T-helper 1 cell treated with Interleukin-12 subunit alpha and Interleukin-12 subunit beta and Interleukin-4 antibody, amounts not matched to agents 30 ng/mL and 1 ng/mL, for 36 hours (primary cell): ENCODE data around the gene VAT1. TPM values are rescaled to one million over a fixed set of nuclear protein-coding genes. Genes with fewer than 3 reads are reported as not detected.
"Not testable (repeated sequence)": the region's sequence is repeated elsewhere in the genome, so short reads cannot be mapped to it uniquely, and the experiment has no call there.

Experiments
- intact Hi-C: fragments of 100-400 bp; cut with micrococcal nuclease; formaldehyde crosslinking; loops from one replicate; pipeline ENCODE4 v1.15.1; 2024
- total RNA-seq: library from RNA; stranded (reverse); gene quantifications from 2 replicates; pipeline ENCODE4 v1.2.3, GENCODE V29; 2022

Gene VAT1
- total RNA-seq, 1 donor from 2014 or later, result 11.6 TPM

- intact Hi-C loops, result loop anchor here (1.0 to 5.0 kb wide), 5 partner anchors 15 to 191 kb away; partner anchors contain the start of genes AARSD1, BECN1, BRCA1 and IFI35
Observed at GRCh38 chr17:42979511-42980273, 42.5 kb downstream of the VAT1 start, which contains the start of gene PTGES3L. Gene PTGES3L (minus strand): TSS chr17:42980080. CDS start chr17:42980053, 27 bp downstream.

GRCh38 chr17:42975701-42976100 is 46.5 kb downstream of the VAT1 start:
- intact Hi-C loops, result not testable (repeated sequence)

- intact Hi-C loops, result no loop called here
Observed at GRCh38 chr17:42975265-42975664, 46.9 kb downstream of the VAT1 start.

DNA sequence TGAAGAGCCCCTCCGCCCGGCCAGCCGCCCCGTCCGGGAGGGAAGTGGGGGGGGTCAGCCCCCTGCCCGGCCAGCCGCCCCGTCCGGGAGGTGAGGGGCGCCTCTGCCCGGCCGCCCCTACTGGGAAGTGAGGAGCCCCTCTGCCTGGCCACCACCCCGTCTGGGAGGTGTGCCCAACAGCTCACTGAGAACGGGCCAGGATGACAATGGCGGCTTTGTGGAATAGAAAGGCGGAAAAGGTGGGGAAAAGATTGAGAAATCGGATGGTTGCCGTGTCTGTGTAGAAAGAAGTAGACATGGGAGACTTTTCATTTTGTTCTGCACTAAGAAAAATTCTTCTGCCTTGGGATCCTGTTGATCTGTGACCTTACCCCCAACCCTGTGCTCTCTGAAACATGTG is 48.9 kb downstream of the VAT1 start:
- intact Hi-C loops, result not testable (repeated sequence)

DNA sequence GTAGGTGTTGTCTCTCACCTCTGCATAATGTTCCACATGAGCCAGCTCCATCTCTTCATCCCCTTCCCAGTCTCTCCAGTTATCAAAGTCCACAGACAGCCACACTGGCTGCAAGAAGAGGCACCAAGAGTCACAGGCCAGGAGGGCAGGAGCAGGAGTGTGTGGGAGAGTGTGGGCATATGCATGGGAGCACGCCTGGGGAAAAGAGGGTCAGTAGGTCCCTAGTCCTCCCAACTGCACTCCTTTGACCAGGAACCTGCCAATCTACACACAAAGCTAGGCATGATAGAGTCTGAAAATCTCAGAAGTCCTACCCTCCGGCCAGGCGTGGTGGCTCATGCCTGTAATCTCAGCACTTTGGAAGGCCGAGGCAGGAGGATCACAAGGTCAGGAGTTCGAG is 50.6 kb downstream of the VAT1 start:
- intact Hi-C loops, result no loop called here

GRCh38 chr17:42969001-42969581 is 53.1 kb downstream of the VAT1 start:
- intact Hi-C loops, result no loop called here

DNA sequence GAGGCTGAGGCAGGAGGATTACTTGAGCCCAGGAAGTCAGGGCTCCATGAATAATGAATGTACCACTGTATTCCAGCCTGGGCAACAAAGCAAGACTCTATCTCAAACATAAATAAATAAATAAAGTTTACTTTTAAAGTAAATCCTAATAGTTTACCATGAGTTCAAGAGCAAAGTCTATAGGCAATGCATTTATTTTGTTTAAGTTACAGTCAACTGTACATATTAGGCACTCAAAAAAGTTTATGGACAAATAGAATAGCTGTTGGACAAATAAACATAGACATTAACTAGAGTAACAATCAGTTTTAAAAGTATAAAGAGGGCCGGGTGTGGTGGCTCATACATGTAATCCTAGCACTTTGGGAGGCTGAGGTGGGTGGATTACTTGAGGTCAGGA is 54.3 kb downstream of the VAT1 start:
- intact Hi-C loops, result no loop called here

Other genes starting within 250 kb of the VAT1 start
- gene VPS25, start 248.9 kb downstream of the VAT1 start, total RNA-seq, result 59.0 and 65.1 TPM in 2 replicates
- 0.15 and 0.22 TPM in 2 replicates for gene WNK4, start 241.8 kb downstream of the VAT1 start, total RNA-seq
- gene COA3, start 223.7 kb downstream of the VAT1 start, total RNA-seq, result 48.1 and 49.5 TPM in 2 replicates
- gene CNTD1, start 223.5 kb downstream of the VAT1 start, total RNA-seq, result not detected in 2 replicates
- gene BECN1, start 198.1 kb downstream of the VAT1 start, total RNA-seq, result 114 and 119 TPM in 2 replicates
- 125 and 146 TPM in 2 replicates for gene PSME3, start 189.0 kb downstream of the VAT1 start, total RNA-seq
- 2.6 TPM in 2 replicates for gene AOC2, start 177.8 kb downstream of the VAT1 start, total RNA-seq
- 1.7 and 2.2 TPM in 2 replicates for gene AOC3, start 171.2 kb downstream of the VAT1 start, total RNA-seq
- not detected in 2 replicates for gene G6PC1, start 121.6 kb downstream of the VAT1 start, total RNA-seq
- 41.2 and 51.5 TPM in 2 replicates for gene AARSD1, start 57.9 kb downstream of the VAT1 start, total RNA-seq
- gene PTGES3L, start 42.3 kb downstream of the VAT1 start, total RNA-seq, result 0.63 and 0.81 TPM in 2 replicates
- gene RUNDC1, start 41.8 kb downstream of the VAT1 start, total RNA-seq, result 17.4 and 17.8 TPM in 2 replicates
- 816 and 851 TPM in 2 replicates for gene RPL27, start 24.0 kb downstream of the VAT1 start, total RNA-seq
- gene IFI35, start 15.6 kb downstream of the VAT1 start, total RNA-seq, result 152 and 171 TPM in 2 replicates
- not detected in 2 replicates for gene RND2, start 2.8 kb upstream of the VAT1 start, total RNA-seq
- 50.7 and 56.5 TPM in 2 replicates for gene BRCA1, start 103.0 kb upstream of the VAT1 start, total RNA-seq
- gene NBR1, start 148.8 kb upstream of the VAT1 start, total RNA-seq, result 65.7 and 69.1 TPM in 2 replicates
- gene TMEM106A, start 189.5 kb upstream of the VAT1 start, total RNA-seq, result 18.0 and 20.6 TPM in 2 replicates
- 0.39 and 0.47 TPM in 2 replicates for gene CCDC200, start 206.2 kb upstream of the VAT1 start, total RNA-seq
- 6,239 and 6,244 TPM in 2 replicates for gene RNU2-1, start 211.6 kb upstream of the VAT1 start, total RNA-seq